ENCODE data around the gene CCDC69.

DNA sequence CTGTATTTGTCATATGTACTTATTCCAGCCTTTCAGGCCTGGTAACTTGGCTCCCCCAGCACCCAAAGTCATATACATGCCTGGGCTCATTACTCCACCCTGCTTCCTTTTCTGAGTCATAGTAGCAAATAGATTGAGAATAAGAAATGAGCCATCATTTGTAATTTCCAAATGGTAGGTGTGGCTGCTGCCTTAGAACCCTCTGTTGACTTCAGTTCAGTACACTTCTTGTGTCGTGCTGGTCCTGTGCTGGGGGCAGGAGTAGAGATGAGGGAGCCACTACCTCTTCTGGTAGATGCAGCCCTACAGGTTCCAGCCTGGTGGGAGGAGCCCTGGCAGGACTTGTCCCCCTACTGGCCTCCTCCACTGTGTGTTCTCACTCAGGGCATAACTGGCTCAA lies 40.2 kb upstream of the CCDC69 start:
- TF ChIP-seq POLR2A (IDR thresholded peaks at IDR 0.05; ENCODE audit: low read length): no peak
- no peak for TF ChIP-seq GATA1 (IDR thresholded peaks at IDR 0.05; ENCODE audit: low read depth, low read length)

Data from erythroblast (primary cell).